Measurements from ENCODE around the gene GRK2.

DNA sequence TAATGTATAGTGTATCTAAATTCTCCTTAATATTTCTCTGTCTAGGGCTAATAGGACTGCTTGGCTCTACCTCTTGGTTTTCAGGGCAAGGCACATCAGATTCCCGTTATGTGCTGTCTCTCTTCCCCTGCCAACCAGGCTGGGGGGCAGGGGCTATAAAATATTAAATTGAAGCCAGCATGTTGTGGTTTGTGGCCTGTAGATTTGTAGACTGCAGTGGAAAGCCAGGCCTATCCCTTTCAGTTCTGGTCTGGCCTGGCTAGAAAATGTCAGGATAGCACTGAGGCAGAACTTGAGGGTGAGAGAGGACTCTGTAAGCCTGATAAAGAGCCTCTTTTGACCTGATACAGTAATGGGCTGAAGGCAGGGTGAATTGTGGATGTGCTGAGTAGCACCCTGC is 14.4 kb upstream of the GRK2 start:
- TF ChIP-seq FOXM1 (IDR thresholded peaks at IDR 0.05; ENCODE audit: borderline replicate concordance, low read depth) = no peak
- TF ChIP-seq, protein P1, sequence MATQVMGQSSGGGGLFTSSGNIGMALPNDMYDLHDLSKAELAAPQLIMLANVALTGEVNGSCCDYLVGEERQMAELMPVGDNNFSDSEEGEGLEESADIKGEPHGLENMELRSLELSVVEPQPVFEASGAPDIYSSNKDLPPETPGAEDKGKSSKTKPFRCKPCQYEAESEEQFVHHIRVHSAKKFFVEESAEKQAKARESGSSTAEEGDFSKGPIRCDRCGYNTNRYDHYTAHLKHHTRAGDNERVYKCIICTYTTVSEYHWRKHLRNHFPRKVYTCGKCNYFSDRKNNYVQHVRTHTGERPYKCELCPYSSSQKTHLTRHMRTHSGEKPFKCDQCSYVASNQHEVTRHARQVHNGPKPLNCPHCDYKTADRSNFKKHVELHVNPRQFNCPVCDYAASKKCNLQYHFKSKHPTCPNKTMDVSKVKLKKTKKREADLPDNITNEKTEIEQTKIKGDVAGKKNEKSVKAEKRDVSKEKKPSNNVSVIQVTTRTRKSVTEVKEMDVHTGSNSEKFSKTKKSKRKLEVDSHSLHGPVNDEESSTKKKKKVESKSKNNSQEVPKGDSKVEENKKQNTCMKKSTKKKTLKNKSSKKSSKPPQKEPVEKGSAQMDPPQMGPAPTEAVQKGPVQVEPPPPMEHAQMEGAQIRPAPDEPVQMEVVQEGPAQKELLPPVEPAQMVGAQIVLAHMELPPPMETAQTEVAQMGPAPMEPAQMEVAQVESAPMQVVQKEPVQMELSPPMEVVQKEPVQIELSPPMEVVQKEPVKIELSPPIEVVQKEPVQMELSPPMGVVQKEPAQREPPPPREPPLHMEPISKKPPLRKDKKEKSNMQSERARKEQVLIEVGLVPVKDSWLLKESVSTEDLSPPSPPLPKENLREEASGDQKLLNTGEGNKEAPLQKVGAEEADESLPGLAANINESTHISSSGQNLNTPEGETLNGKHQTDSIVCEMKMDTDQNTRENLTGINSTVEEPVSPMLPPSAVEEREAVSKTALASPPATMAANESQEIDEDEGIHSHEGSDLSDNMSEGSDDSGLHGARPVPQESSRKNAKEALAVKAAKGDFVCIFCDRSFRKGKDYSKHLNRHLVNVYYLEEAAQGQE (IDR thresholded peaks at IDR 0.05; ENCODE audit: low read depth) = no peak
- no peak for TF ChIP-seq CREB1 (IDR thresholded peaks at IDR 0.05; ENCODE audit: low read depth)
- no peak for TF ChIP-seq YY1 (IDR thresholded peaks at IDR 0.05; ENCODE audit: low read depth)
- TF ChIP-seq, protein P2, sequence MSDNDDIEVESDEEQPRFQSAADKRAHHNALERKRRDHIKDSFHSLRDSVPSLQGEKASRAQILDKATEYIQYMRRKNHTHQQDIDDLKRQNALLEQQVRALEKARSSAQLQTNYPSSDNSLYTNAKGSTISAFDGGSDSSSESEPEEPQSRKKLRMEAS (IDR thresholded peaks at IDR 0.05) = no peak
- no peak for TF ChIP-seq EP300 (IDR thresholded peaks at IDR 0.05; ENCODE audit: borderline replicate concordance)
- TF ChIP-seq, protein P3, sequence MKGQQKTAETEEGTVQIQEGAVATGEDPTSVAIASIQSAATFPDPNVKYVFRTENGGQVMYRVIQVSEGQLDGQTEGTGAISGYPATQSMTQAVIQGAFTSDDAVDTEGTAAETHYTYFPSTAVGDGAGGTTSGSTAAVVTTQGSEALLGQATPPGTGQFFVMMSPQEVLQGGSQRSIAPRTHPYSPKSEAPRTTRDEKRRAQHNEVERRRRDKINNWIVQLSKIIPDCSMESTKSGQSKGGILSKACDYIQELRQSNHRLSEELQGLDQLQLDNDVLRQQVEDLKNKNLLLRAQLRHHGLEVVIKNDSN (IDR thresholded peaks at IDR 0.05) = no peak
- no peak for TF ChIP-seq CEBPB (IDR thresholded peaks at IDR 0.05)
- TF ChIP-seq RAD21 (IDR thresholded peaks at IDR 0.05; ENCODE audit: low read depth) = no peak
- TF ChIP-seq ZBTB7A (IDR thresholded peaks at IDR 0.05; ENCODE audit: low read depth) = no peak
- no peak for TF ChIP-seq TAF1 (IDR thresholded peaks at IDR 0.05; ENCODE audit: low read depth)
- no peak for TF ChIP-seq TCF12 (IDR thresholded peaks at IDR 0.05; ENCODE audit: low read depth)
